ENCODE measurements around the gene ZNF789. TPM values are rescaled to one million over a fixed set of nuclear protein-coding genes. Genes with fewer than 3 reads are reported as not detected.

The ZNF789 gene
- total RNA-seq, 1 experiment from 2014 or later, result 15.1 TPM

DNA sequence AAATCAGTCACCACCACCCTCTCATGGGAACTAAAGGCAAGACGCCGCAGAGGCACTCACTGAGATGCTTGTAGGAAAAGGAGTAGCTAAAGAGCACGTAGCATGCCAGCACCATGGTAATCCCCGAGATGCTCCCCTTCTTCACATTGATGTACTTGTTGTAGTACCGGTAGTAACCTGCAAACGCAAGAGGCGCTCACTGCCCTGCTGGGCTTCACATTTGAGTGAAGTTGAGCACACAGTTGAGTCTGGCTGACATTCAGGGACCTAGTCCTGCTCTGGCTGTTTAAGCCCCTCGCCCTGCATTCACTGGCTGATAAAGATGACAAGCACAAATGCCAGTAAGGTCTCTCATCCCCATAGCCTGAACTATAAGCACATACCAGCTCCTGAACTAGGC lies 13.6 kb upstream of the ZNF789 start:
- H2BK12ac ChIP-seq (ENCODE audit: insufficient read length, low read depth, low read length), result no peak overlapping the region
- no peak overlapping the region for H3K14ac ChIP-seq (ENCODE audit: insufficient read depth, low read length)
- H3K23ac ChIP-seq (ENCODE audit: insufficient read length, low read depth, low read length), result no peak overlapping the region
- 0 out of 5 replicates have a peak, but pooled peaks cover 0 to 3% of the 10 kb centered on the region in 2 experiments for H3K9me3 Mint-ChIP-seq
- no peak overlapping the region for H2BK120ac ChIP-seq (ENCODE audit: low read depth, low read length, poor library complexity, severe bottlenecking)
- no peak overlapping the region for H3T11ph ChIP-seq (ENCODE audit: low read length)
- peaks cover 1 to 4% of the 10 kb centered on the region in 2 experiments for H3K4me1 Mint-ChIP-seq
- H3K4me2 ChIP-seq (ENCODE audit: insufficient read depth, insufficient read length, low read length), result no peak overlapping the region
- no peak overlapping the region for H3K18ac ChIP-seq (ENCODE audit: insufficient read length, low read depth, low read length)
- WGBS (ENCODE audit: extremely low coverage, insufficient read length, low lambda C conversion rate), result no CpG with 5 or more reads among the region's 8 CpGs
- H2BK20ac ChIP-seq (ENCODE audit: low read depth, low read length, poor library complexity, severe bottlenecking), result no peak overlapping the region
- no peaks in the 10 kb centered on the region for H4K20me1 ChIP-seq (ENCODE audit: control insufficient read depth, insufficient read depth, insufficient read length)
- peaks cover 45 to 91% (median 76%) of the 10 kb centered on the region in 3 experiments for H3K36me3 Mint-ChIP-seq (ENCODE audit: insufficient read depth in 1 of 3, low read depth in 3 of 3)
- H4K91ac ChIP-seq (ENCODE audit: insufficient read length, low read depth, low read length), result no peak overlapping the region
- peaks cover 9% of the 10 kb centered on the region; the same call in 1 of the 2 replicates for H3K79me2 ChIP-seq (ENCODE audit: insufficient read depth, low read length)
- no peak overlapping the region for H2BK5ac ChIP-seq (ENCODE audit: insufficient read length, low read length)
- no peak overlapping the region for H2BK15ac ChIP-seq (ENCODE audit: low read depth, low read length)
- no peaks in the 10 kb centered on the region for H3K4me1 ChIP-seq (ENCODE audit: insufficient read depth, low read length)
- H3K79me1 ChIP-seq (ENCODE audit: insufficient read depth, low read depth, low read length, poor library complexity, severe bottlenecking), result peaks cover 9% of the 10 kb centered on the region
- no peak overlapping the region for H3K4ac ChIP-seq (ENCODE audit: low read depth, low read length)
- H3K27ac ChIP-seq (ENCODE audit: insufficient read length, low read depth, low read length), result no peak overlapping the region
- no peak overlapping the region for H4K8ac ChIP-seq (replicated peaks; ENCODE audit: insufficient read length, low read depth, low read length)
- H3K9ac ChIP-seq (ENCODE audit: extremely low read depth, insufficient read length, low read length), result no peak overlapping the region
- H3K4me3 Mint-ChIP-seq, result no peak overlapping the region; a peak in 1 of 5 replicates
- no peaks in the 10 kb centered on the region for H3K9me3 ChIP-seq (ENCODE audit: control insufficient read depth, low read depth, low read length)
- H3K27me3 Mint-ChIP-seq (ENCODE audit: low read depth), result no peaks in the 10 kb centered on the region; the same call in none of the 2 replicates
- TF ChIP-seq, protein P1, sequence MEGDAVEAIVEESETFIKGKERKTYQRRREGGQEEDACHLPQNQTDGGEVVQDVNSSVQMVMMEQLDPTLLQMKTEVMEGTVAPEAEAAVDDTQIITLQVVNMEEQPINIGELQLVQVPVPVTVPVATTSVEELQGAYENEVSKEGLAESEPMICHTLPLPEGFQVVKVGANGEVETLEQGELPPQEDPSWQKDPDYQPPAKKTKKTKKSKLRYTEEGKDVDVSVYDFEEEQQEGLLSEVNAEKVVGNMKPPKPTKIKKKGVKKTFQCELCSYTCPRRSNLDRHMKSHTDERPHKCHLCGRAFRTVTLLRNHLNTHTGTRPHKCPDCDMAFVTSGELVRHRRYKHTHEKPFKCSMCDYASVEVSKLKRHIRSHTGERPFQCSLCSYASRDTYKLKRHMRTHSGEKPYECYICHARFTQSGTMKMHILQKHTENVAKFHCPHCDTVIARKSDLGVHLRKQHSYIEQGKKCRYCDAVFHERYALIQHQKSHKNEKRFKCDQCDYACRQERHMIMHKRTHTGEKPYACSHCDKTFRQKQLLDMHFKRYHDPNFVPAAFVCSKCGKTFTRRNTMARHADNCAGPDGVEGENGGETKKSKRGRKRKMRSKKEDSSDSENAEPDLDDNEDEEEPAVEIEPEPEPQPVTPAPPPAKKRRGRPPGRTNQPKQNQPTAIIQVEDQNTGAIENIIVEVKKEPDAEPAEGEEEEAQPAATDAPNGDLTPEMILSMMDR (conservative IDR thresholded peaks at IDR 0.05), result peak; percentile 66
- H3K27ac Mint-ChIP-seq, result peak overlapping the region in 1 of 3 experiments; percentile 59; a peak in 1 of 7 replicates
- H3K27me3 ChIP-seq (ENCODE audit: insufficient read depth, low read length), result no peaks in the 10 kb centered on the region
- H2AFZ ChIP-seq (ENCODE audit: low read length), result no peak overlapping the region
- peak; percentile 71 for DNase-seq
- no peak overlapping the region for H2AK5ac ChIP-seq (ENCODE audit: insufficient read length, low read length)
- H3K23me2 ChIP-seq (ENCODE audit: insufficient read length, low read depth, low read length, poor library complexity, severe bottlenecking), result no peaks in the 10 kb centered on the region
- H4K5ac ChIP-seq (ENCODE audit: insufficient read length, low read depth, low read length), result no peak overlapping the region
- H3K56ac ChIP-seq (ENCODE audit: insufficient read length, low read depth, low read length), result no peak overlapping the region

All from H9 (cell line).